Measurements from ENCODE around the gene KIFC3.
A peak's percentile ranks its signal among the peaks of the same experiment; 100 is the strongest.
"Not testable (repeated sequence)": the region's sequence is repeated elsewhere in the genome, so short reads cannot be mapped to it uniquely, and the experiment has no call there.

KIFC3 gene

DNA sequence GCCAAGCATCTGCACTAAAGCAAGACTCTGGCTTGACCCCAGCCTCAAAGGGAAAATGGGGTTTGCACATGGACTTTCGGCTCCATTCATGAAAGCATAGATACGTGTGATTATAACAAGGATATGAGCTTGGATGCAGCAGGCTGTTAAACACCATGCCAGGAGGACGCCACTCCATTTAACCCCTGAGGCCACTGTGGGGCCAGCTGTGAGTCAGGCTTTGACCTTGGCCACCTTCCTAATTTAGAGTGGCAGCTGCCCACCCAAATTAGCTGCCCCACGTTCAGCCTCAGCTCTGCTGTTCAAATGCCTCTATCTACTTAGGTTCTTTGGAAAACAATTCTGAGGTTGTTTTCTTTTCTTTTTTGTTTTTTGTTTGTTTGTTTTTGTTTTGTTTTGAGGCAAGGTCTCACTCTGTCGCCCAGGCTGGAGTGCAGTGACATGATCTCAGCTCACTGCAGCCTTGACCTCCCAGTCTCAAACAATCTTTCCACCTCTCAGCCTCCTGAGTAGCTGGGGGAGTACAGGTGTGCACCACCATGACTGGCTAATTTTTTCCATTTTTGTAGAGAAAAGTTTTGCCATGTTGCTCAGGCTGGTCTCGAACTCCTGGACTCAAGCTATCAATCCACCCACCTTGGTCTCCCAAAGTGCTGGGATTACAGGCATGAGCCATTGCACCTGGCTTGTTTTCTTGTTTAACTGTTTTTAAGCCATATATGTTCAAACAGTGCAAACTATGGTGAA is 23.2 kb upstream of the KIFC3 start:
- DNase-seq, result no peak

- DNase-seq, result no peak
Observed at GRCh38 chr16:57824888-57825287, 22.6 kb upstream of the KIFC3 start.

GRCh38 chr16:57823836-57824235 is 21.5 kb upstream of the KIFC3 start:
- no peak for DNase-seq

DNA sequence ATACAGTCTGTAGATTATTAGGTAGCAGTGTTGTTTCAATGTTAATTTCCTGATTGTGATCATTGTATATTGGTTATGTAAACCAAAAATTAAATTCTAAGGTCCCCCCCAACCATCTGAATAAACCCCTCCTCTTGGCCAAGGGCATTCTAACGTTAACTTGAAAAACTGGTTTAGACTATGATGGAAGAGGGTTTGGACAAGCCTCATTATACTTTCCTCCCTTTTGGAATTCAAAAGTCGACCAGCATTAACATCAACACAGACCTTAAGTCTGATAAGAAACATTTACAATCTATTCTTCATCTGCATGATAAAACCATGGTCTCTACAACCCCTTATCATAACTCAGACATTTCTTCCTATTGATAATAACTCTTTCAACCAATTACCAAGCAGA is 20.6 kb upstream of the KIFC3 start:
- no peak for DNase-seq

- DNase-seq, result no peak
Observed at GRCh38 chr16:57822018-57822553, 19.8 kb upstream of the KIFC3 start.

DNA sequence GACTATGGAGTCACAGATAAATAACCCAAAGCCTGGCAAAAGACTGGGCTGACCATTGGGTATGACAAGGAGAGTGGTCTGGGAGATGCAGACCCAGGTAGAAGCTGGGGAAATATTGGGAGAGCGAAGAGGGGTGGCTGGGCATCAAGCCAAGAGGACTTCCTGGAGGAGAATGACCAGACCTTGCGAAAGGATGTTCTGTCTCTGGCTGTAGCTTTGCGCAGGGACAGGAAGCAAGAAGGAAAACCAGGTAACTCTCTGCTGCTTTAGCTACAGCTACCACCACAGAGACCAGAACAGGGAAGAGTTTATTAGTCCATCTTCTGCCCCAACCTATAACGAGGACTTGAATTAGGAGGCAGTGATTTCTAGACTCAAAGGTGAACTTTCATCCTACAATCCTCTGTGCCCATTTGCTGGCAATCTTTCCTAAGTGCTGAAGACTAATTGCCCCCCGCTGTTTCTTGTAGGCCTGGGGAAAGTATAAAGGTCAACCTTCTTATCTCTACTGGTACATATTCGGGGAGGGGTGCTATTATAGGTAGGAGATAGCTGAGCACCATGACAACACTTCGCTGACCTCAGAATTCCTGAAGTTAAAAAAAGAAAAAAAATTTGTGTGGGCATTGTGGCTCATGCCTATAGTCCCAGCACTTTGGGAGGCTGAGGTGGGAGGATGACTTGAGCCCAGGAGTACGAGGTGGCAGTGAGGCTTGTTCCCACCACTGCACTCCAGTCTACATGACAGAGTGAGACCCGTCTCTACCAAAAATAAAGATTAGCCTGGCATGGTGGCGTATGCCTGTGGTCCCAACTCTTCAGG is 19.1 kb upstream of the KIFC3 start:
- no peak for DNase-seq

DNA sequence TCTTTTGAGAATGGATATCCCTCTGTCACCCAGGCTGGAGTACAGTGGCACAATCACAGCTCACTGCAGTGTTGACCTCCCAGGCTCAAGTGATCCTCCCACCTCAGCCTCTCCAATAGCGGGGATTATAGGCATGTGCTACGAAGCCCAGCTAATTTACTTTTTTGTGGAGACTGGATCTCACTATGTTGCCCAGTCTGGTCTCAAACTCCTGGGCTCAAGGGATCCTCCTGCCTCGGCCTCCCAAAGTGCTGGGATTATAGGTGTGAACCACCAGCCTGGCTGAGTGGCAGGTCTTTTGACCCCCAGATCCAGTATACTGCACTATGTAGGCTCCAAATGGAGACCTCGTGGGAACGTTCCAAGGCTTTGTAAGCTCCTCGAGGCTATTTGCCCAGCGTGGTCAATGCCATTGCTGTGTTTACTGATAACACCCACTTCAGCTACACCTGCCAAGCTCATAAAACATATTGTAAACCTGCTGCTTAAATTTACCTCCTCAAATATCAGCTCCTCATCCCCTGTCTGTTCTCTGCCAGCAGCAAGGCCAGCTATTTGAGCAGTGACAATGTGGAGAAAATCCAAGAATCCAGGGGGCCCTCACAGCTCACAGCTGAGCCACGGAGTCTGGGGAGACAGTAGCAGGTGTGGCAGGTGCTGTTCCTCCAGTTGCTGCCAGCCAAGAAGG is 16.2 kb upstream of the KIFC3 start:
- no peak for DNase-seq

DNA sequence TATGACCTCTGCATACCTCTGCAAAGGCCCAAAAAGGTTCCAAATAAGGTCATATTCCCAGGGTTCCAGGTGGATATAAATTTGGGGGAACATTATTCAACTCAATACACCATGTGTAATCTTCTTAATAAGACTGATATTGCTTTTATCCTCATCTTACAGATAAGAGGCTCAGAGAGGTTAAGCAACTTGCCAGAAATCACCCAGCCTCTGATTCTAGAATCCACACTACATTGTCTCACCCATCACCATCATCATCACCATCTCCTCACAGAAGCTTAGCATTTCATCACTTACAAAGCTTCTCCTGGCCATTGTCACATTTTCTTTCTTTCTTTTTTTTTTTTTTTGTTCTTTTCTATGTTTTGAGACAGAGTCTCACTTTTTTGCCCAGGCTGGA is 15.4 kb upstream of the KIFC3 start:
- no peak for DNase-seq

DNA sequence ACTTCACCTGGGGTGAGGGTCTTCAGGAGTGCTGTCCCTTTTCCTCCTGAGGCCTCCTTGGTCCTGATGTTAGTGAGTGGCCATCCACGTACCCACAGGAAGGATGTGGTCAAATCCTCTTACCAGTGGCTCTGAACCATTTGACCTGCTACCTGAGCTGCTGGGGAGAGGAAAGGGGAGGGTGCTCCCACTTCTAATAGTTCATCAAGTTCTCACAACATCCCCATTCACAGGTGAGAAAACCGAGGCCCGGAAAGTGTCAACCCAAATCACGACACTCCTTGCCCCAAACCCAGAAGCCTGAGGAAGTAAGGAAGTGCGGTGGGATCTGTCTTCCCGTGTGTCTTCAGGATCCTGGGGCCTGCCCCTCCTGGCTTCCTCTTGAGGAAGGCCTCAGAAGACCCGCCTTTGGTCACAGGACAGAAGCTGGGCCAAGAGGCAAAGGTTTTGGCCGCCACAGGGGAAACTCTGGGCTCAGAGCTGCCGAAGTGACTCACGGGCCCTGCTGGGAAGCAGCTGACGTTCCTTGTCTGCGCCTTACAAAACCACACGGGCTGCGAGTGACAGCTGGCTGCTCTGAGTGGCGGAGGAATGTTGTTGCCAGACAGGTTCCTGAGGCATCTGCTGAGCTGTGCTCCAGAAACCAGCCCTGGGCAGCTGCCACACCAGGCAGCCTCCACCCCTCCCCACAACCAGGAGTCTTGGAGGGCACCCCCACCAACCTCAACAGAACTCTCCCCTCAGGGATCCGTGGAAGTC is 13.9 kb upstream of the KIFC3 start:
- peak in 1 of 2 experiments; percentile 9 for DNase-seq

DNA sequence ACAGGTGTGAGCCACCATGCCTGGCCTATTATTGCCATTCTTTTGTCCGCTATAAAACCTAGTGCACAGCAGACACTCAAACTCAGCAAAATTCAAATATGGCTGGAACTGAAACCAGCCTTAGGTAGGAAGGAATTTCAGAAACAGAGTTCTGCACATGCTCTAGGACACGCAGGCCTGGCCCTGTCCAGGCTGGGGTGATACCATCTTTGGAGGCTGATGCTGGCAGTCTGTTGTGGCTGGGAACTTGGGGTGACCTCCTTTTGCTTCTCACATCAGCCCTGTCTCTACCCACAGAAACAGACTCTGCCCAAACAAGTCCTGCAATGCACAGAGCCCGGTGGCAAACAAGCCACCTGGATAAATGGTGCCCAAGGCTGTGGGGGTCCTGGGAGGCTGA is 12.6 kb upstream of the KIFC3 start:
- no peak for DNase-seq

DNA sequence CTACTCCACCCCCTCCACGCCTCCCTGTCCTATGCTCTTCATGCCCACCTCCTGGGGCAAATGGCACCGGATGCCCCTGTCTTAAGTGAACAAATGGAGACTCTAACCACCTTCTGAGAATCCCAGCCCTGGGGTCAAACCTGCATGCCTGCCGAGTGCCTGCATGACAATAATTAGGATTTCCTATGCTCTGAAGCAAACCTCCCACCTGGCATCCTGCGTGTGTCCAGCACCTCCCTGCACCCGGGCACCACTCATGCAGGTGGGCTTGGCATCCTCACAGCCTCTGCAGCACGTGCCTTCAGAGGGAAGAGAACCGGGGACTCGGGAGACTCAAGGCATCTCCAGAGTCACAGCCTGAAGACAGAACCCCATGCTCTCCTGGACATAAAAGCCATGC is 11.2 kb upstream of the KIFC3 start:
- no peak for DNase-seq

DNA sequence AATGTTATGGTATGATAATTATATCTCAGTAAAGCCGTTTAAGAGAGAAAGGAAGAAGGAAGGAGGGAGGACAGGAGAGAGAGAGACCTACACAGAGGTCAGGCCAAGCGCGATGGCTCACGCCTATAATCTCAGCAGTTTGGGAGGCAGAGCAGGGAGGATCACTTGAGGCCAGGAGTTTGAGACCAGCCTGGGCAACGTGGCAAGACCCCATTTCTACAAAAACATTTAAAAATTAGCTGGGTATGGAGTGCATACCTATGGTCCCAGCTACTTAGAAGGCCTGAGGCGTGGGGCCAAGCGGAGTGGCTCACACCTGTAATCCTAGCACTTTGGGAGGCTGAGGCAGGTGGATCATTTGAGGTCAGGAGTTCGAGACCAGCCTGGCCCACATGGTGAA is 9.0 kb upstream of the KIFC3 start:
- not testable (repeated sequence) for DNase-seq

- DNase-seq, result peak; percentile 58 to 82
Observed at GRCh38 chr16:57810197-57811031, 8.1 kb upstream of the KIFC3 start.

DNA sequence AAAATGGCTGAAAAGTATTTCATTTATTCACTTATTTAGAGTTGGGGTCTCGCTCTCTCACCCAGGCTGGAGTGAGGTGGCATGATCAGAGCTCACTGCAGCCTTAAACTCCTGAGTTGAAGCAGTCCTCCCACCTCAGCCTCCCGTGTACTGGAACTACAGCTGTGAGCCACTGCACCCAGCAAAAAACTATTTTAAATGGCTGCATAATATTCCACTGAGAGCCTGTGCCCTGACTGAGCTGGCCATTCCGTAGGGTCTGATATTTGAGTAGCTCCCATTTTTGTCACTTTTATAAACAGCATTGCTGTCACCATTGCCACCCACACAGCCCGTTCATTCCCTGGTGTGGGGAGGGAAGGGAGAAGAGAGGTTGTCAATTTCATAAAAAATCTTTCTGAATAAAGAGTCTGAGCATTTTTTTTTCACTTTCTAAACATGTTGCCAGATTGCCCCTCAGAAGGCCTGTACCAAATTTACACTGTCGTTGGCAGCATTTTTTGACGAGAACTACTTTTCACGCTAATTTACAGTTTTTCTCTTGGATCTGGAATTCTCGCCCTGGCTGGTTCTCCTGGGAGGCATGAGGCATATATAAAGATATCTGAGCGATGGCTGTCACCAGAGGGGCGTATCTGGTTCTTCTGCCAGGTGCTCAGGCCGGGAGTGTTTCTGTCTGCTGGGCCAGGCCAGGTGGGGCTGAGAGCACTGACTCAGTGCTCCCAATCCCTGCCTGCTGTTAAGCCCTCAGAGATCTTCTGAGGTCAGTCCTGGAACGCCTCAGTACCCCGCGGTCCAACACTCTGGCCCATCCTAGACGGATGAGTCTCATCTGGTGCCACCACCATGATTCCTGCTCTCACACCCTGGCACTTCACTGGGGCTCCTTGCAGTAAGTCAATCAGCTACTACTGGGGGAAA is 7.2 kb upstream of the KIFC3 start:
- no peak for DNase-seq

DNA sequence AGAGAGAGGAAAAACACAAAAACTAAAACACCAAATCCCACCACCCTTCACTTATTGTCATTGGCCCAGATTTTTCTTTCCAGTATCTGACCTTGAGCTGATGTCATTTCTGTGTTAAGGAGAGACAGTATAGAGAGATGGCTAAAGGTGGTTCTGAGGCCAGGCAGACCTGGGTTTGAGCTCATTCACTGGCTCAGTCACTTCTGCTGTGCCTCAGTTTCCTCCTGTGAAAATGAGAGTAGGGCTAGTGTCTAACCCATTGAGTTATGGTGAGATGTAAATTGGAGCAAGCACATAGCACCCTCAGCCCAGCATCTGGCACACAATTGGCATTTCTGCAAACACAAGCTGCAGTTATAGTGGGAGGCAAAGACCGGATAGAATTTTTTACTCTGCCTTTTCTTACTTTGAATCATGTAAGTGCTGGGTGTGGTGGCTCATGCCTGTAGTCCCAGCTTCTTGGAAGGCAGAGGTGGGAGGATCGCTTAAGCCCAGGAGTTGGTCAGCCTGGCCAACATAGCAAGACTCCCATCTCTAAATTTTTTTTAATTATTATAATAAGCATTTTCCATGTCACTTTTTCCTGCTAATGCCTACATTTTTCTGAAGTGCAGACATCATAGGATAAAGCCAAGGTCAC is 6.4 kb upstream of the KIFC3 start:
- no peak for DNase-seq

- peak; percentile 47 to 65 for DNase-seq
Observed at GRCh38 chr16:57807968-57808528, 5.8 kb upstream of the KIFC3 start.

DNA sequence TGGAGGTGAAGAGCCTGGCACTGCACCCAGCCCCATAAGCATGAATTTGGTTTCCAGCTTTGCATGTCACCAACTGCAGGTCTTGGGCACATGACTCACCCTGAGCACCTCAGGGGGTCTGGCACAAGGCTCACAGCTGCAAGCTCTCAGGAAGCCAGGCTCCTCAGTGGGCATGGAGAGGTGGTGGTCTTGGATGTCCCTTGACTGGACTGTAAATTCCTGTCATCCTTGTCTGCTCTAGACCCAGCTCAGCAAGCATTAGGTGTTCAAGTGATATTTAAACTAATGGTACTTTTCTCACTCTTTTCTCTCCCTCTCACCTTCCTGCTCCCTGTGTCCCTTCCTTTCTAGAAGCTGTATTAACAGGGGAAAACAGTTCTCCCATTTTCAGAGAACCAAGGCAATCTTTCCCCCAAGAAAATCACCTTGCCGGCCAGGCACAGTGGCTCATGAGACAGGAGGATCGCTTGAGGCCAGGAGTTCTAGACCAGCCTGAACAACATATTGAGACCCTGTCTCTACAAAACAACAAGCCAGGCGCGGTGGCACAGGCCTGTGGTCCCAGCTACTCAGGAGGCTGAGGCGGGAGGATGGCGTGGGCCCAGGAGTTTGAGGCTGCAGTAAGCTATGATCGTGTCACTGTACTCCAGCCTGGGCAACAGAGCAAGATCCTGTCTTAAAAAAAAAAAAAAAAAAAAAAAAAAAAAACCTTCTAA is 5.1 kb upstream of the KIFC3 start:
- DNase-seq, result no peak

DNA sequence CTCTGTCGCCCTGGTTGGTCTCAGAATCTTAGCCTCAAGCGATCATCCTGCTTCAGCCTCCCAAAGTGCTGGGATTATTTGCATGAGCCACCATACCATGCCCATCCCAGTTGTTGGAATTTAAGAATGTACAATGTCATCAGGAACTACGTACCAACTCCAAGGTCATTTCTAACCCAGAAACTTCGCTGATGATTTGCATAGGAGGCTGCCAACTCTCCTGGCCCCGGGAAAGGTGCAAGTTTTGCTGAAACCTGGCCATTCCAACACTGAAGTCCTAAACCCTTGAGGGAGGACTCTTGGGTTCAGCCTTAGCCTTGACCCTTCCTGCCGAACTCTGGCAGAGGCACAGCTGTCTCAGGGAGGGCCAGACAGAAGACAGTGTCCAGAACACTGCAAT is 2.9 kb upstream of the KIFC3 start:
- DNase-seq, result no peak

All from stimulated activated CD4-positive, alpha-beta T cell treated with anti-CD3 and anti-CD28 coated beads, Interleukin-4, amount 100 ng/mL, for 4 hours (primary cell).